Endothelial cell of hepatic sinusoid (primary cell): ENCODE measurements around the gene SLC6A12.

Source experiments
- in situ Hi-C: cut with HindIII; loops from 2 replicates; pipeline ENCODE4 v1.10.0; 2017; ENCODE audit warnings: low sequenced_read_pairs

Gene SLC6A12

DNA sequence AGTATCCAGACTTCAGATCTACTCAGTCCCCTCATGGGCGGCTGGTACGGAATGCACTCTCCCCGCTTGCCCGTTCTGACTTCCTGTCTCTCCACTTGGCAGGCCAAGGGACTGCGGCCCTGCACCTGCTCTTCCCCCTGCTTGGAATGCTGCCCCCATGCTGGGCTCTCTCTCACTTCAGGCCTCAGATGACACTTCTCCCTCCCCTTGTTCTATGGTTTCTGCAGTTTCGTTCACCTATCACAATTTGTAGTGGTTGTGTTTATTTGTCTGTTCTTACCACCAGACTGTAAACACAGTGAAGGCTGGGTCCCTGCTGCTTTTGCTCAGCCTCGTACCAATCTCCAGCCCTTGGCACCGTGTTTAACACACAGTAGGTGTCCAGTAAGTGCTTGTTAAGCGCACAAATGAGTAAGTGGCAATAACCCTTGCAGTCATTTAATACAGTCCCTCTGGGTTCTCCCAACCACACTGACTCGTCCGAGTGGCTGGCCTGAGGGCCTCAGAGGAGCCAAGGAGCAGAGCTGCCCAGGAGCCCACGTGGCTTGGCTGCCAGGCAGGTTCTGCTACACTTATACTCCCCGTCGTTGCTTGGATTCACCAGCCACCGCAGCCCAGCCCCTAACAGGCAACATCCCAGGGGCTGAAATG, 11.8 kb downstream of the SLC6A12 start:
- in situ Hi-C loops: loop anchor here (5.0 kb wide), 1 partner anchor 60 kb away; no protein-coding TSS in a partner anchor

DNA sequence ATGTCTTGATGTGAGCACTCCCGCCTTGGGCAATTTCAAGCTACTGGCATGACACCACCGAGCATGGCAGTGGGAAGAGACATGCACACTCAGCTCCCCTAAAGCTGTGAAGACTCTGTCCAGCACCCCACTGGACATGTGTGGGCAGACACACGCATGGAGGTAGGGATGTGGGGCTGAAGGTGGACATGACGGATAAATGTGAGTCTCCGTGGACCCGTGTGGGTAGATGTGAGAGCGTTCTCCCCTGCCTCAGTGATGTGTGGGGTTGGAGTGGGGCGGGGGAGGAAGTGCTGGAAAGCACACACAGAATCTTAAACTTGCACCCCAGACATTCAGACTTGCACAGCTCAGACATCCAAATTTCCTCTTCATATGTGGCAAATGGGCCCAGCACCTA, 12.6 kb downstream of the SLC6A12 start:
- in situ Hi-C loops: loop anchor here (5.0 kb wide), 1 partner anchor 59 kb away; no protein-coding TSS in a partner anchor

DNA sequence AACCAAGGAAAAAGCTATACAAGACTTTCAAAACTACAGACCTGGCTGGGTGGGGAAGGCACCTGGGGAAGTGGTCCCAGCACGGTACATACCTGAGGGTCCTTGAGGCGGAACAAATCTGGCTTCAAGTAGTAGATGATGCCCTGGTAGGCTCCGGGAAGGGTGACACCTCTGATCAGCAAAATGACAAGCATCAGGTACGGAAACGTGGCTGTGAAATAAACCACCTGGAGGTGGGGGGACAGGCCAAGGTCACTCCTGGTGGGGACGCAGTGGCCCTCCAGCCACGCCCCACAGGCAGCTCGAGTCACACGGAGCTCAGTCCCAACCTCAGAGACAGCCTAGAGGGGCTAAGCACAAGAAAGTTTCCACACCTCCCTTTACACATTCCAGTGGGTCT, 15.3 kb downstream of the SLC6A12 start:
- in situ Hi-C loops: no loop called here

DNA sequence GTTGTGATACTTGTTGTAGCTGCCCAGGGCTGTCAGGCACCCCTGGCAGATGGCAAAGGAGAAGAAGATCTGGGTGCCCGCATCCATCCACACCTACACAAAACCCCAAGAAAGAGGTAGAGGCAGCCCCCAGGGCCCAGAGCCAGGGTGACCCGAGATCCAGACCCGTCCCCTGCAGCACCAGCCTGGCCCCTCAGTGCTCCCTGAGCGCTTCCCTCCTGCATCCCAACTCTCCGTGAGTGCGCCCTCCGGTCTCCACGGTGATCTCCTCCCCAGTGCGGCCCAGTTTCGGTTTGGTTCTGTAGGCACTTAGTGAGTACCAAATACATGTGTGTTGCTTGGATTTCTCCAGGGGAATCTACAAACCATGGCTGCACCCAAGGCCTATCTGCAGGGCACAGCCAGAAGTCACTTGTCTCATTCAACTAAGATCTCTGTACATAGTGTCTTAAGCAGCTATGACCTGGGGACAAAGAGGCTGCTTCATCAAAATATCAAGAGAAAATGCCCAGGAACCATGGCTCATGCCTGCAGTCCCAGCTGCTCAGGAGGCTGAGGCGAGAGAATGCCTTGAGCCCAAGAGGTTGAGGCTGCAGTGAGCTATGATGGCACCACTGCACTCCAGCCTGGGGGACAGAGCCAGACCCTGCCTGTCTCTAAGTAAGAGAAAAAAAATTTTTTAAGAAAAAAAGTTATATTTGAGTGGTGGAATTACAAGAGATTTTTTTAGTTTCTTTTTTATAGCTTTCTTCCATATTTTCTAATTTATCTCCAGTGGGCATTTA, 15.9 kb downstream of the SLC6A12 start:
- in situ Hi-C loops: no loop called here

DNA sequence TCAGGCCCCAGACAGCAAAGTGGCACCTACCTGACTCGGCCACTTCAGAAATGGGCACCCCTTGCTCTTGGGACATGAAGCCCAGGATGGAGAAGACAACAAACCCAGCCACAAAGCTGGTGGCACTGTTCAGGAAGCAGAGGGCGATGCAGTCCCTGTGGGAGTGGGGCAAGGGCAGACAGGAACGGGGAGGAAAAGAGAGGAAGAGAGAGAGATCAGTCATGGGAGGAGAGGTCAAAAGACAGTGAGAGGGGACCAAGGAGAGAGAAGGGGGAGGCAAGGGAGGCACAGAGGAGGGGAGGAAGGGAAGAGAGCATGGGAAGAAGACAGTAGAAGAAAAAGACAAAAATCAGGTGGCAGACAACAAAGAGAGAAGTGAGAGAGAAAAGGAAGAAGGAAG, 16.6 kb downstream of the SLC6A12 start:
- in situ Hi-C loops: no loop called here

DNA sequence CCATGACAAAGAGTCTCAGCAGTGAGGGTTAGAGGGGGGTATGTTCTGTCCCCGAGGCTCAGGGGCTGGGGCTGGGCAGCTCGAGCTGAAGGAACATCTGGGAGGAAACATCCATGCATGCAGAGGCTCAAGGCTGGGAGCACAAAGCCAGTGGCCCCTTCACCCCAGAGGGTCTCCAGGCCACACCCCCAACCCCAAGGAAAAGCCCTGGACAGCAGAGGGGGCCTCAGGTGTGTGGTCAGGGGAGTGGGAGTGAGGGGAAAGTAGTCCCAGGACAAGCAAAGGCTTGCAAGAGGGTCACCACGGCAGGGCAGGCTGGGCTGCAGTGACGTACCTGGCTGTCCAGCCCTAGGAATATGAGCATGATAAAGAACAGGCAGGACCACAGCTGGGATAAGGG, 17.5 kb downstream of the SLC6A12 start:
- in situ Hi-C loops: no loop called here

DNA sequence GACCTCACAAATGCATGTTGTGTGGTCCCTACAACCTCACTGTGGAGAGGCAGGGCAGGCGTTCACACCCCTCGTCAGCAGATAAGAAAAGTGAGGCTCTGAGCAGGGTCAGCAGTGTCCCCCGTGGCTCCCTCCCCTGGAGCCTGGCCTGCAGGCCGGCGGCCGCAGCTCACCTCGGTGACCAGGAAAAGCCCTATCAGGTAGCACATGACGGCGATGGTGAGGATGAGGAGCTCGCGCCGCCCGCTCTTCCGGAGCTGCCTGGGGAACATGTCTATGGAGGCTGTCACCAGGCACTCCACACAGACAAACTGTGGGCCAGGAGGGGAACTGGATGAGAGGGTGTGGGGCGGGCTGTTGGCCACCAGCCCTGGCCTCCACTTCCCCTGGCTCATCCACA, 18.0 kb downstream of the SLC6A12 start:
- in situ Hi-C loops: no loop called here

DNA sequence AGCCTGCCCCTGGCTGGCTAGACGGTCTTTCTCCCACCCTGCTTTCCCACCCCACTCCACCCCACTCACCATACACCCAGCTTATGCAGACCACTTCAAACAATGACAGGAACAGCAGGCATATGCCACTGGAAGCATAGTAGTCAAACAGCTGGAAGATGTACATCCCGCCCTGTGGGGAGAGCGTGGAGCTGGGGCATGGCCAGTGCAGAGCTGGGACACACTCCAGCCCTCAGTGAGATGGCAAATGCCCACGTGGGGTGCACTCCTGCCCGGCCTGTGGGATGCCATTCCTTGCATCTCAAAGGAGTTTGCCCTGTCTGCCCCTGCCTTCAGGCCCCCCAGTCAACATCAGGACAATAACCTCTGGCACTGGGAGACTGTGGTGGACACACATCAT, 18.8 kb downstream of the SLC6A12 start:
- in situ Hi-C loops: no loop called here

DNA sequence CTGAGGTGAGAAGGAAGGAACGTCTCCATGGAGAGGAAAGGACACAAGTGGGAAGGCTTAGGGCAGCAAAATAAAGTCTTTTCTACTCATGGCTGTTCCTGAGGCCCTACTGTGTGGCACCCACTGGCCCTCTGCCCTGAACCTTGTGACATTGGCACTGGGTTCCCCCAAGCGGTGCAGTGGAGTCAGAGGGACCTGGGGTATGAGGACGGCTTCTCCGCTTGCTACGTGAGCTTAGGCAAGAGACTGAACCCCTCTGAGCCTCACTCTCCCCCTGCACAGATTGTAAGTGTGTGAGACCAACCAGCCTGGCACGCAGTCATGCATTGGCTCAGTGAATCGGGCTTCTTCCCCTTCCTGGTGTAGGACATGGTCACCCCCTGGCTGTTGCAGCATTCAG, 19.7 kb downstream of the SLC6A12 start:
- in situ Hi-C loops: no loop called here

DNA sequence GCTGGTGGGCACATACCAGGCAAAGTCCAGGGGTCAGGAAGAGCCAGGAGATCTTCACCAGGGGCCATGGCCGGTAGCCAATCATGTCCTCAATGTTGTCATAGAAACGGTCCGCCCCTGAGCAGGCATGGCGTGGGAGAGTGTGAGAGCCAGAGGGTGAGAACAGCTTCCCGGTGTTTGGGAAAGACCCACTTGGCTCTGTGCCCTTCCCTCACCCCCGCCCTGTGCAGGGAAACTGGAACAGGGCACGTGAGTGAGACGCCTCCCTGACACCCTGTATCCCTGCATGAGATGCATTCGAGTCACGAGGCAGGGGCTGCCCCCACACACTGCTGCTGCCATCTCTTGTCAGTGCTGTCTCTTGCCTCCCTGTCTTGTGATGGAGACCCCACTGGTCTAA, 20.7 kb downstream of the SLC6A12 start:
- in situ Hi-C loops: no loop called here

DNA sequence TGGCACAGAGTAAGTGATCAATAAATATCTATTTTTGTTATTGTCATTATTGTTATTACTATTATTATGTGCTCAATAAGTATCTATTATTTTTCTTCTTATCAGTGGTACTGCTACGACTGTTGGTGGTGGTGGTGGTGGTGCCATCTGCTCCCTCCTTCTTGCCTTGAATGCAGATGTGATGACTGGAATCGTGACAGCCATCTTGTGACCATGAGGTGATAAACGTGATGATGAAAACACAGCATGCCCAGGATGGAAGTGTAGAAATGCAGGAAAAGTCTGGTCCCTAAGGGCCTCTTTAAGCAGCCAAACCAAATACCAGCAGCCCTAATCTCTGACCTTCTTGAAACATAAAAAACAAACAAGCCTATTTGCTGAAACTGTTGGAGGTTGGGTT, 22.4 kb downstream of the SLC6A12 start:
- in situ Hi-C loops: no loop called here

DNA sequence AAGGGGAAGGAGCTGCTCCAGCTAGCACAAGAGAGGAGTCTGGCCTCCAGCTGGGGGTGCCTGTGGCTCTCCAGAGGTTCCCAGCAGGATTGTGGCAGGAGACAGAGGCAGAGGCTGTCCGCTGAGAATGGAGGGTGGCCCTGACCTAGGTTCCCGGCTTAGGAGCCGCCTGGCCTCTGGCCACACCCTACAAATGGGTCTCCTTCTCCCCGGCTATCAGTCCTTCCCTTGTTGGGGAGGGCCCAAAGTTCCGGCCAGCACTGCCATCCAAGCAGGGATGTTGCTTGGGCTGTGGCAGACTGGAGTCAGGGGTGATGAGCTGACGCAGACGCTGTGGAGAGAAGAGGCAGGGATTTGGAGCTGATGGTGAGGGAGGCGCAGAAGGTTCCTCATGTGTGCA, 23.1 kb downstream of the SLC6A12 start:
- in situ Hi-C loops: no loop called here

DNA sequence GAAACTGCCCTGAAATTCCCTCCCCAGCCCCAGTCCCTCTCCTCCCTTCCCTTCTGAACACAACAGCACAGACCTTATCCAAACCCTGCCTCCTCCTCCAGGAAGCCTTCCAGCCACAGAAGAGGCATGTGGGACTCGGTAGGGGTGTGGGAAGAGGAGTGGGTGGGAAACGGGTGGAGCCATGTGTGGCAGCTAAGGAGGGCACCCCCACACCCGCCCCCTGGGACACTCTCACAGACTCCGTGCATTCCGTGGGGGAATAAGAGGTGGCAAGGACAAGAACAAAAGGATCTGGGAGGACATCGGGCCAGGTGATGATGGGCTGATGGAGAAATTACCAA, 24.4 kb downstream of the SLC6A12 start:
- in situ Hi-C loops: loop anchor here (5.0 kb wide), 2 partner anchors 43 to 77 kb away; no protein-coding TSS in a partner anchor

DNA sequence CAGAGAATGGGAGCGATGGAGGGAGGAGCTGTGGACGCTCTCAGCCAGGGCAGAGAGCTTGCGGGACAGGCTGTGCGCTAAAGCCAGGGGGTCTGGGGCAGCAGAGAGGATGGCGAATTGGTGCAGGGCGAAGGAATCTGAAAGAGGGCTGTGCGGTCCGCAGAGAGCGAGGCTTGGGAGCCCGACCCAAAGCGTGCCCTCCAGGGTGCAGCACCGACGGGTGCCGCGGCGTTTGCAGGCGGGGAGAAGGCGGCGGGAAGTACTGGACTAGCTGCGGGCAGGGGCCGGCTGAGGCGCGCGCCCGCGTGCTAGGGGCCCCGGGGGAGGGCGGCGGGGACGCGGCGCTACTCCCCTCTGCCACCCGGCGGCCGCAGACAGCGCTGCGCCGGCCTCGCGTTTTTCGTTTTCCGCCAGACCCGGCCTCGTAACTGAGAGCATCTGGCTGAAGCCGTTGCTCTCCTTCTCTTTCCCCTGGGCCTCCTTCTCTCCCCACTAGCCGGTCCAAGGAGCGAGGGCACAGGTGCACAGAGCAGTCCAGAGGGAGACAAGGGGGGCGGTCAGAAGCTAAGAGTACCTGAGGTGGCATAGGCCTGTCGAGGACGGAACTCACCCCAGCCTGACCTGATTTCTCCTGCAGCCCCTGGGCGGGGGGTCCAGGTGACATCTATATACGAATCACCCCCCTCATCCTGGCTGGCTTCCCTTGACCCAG, 24.9 kb downstream of the SLC6A12 start:
- in situ Hi-C loops: loop anchor here (5.0 kb wide), 2 partner anchors 43 to 77 kb away; no protein-coding TSS in a partner anchor

DNA sequence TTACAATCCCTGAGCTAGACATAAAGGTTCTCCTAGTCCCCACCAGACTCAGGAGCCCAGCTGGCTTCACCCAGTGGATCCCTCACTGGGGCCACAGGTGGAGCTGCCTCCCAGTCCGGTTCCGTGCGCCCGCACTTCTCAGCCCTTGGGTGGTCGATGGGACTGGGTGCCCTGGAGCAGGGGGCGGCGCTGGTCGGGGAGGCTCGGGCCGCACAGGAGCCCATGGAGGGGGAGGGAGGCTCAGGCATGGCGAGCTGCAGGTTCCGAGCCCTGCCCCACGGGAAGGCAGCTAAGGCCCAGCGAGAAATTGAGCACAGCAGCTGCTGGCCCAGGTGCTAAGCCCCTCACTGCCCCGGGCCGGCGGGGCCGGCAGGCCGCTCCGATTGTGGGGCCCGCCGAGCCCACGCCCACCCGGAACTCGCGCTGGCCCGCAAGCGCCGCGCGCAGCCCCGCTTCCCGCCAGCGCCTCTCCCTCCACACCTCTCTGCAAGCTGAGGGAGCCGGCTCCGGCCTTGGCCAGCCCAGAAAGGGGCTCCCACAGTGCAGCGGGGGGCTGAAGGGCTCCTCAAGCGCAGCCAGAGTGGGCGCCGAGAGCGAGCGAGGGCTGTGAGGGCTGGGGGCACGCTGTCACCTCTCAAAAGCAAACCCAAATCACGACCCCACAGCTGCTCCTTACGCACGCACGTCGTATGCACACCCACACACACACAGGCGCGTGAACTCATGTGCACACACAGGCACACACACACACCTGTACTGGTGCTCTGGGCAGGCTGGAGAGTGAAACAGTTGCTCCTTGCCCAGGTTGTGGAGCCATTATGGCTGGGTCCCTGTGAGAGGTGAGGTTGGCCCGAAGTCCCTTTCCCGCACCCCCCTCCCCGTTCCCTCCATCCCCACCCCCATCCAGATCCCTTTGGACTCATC, 25.7 kb downstream of the SLC6A12 start:
- in situ Hi-C loops: loop anchor here (5.0 kb wide), 2 partner anchors 44 to 76 kb away; no protein-coding TSS in a partner anchor

DNA sequence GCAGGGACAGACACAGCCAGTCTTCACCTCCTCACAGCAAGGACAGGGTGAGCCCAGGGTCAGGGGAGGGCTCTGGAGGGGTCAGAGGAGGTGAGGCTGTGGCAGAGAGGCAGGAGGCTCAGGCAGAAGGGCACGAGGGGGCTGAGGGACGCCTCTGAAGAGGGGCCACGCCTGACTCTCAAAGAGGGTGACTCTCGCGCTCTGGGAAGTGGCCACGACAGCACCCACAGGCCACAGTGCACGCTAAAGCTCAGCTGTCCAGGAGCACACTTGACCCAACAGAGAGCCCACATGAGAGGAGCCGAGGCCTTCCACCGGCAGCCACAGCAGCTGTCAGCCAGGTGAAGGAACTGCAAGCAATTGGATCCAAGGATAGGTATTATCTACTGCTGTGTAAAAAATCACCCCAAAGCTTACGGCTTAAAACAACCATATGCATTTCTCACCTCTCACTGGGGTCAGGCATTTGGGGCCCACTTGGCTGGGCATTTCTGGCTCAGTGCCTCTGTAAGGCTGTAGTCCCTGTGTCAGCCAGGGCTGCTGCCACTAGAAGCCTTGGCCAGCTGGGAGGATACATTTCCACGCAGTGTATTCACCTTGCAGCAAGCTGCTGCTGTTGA, 27.8 kb downstream of the SLC6A12 start:
- in situ Hi-C loops: loop anchor here (5.0 kb wide), 2 partner anchors 46 to 74 kb away; no protein-coding TSS in a partner anchor

DNA sequence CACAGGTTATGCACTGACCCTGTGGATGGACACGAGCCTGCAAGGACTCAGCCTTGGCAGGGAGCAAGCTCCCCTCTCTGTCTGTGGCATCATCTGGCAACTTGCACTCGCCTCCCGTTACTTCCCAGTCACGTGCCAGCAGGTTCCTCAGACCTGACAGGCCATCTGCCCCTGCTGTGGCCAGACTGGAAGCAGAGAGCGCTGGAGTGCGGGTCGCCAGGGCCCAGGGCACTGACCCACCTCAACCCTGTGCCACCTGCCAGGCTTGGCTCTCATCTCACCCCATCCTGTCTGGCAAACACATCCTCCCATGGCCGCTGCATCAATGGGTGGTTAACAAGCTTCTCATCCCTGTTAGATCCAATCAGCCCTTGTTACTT, 28.4 kb downstream of the SLC6A12 start:
- in situ Hi-C loops: loop anchor here (5.0 kb wide), 2 partner anchors 47 to 73 kb away; no protein-coding TSS in a partner anchor

DNA sequence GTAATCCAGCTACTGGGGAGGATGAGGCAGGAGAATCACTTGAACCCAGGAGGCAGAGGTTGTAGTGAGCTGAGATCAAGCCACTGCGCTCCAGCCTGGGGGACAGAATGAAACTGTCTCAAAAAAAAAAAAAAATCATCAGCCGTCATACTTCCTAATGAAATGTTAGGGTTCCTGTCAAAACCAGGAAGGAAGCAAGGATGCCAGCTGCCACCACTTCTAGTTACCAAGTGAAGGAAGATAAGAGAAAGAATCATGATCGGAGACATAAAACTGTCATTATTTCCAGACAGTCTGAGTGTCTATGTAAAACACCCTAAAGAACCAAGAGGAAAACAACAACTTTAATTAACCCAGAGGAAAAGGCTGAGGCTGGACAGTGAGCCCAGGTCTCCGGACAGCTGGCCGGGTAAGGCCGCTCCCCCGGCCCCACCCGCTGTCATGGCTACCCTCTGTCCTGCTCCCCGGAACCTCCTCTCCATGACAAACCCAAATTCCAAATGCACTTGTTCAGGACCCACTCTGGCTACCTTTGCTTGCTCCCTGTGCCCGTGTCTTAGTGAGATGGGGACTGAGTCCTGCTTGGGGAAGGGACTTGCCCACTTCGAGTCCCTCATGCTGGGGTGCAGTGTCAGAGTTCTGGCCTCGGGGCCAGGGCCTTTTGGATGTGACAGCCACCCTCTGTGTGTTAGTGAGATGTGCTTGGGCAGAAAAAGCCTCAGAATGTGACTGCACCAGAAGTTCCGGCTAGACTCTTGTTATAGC, 29.0 kb downstream of the SLC6A12 start:
- in situ Hi-C loops: loop anchor here (5.0 kb wide), 2 partner anchors 47 to 73 kb away; no protein-coding TSS in a partner anchor

DNA sequence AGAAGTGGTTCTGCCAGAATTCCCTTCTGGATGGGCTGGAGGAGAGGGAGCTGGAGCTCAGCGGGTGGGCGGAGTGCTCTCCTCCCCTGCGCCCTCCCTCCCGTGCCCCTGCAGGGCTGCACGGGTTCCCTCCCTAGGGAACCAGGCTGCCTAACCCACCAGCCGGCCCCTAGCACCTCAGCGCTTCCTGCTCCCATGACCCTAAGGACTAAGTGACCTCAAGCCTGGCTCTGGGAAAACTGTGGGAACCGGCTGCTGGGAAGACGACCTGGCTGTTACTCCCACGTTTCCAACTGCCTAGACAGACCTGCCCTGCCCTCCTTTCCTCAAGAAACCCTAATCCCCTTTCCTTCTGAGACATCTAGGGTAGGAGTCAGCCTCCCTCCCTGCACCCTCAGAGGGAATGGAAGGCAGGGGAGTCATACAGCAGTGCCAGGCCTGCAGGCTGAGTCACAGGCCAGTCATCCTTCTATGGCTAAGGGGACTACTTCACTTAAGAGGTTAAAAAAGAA, 31.5 kb downstream of the SLC6A12 start:
- in situ Hi-C loops: no loop called here
